ENCODE measurements around the gene ATP5F1B. TPM values are rescaled to one million over a fixed set of nuclear protein-coding genes. Genes with fewer than 3 reads are reported as not detected.

Gene ATP5F1B
- total and polyA plus RNA-seq, 7 donors, result 414 to 1,730 (median 487) TPM

GRCh38 chr12:56629459-56630179, 16.2 kb downstream of the ATP5F1B start:
- Histone ChIP-seq H3K27ac (peak overlapping the region; percentile 96 to 98 (median 97)), H3K4me1 (peaks cover 0 to 74% (median 72%) of the 10 kb centered on the region in 4 donors), H3K27me3 (no peaks in the 10 kb centered on the region), H3K4me3 (peak overlapping the region; percentile 88 to 100 (median 97)), H3K9me3 (no peaks in the 10 kb centered on the region), H3K36me3 (peaks cover 0 to 10% (median 4%) of the 10 kb centered on the region in 4 donors)
- 0% methylated on average over 46 of the region's 46 CpGs for WGBS, 2 donors
- intact Hi-C loops (cut with DNase I), result loop anchor here (5.0 kb wide), 1 partner anchor 57 kb away; no protein-coding TSS in a partner anchor
- no peak for TF ChIP-seq POLR2AphosphoS5 (IDR thresholded peaks at IDR 0.05)
- TF ChIP-seq POLR2A (IDR thresholded peaks at IDR 0.05), result no peak
- no peak for DNase-seq

- 1% methylated on average over 18 of the region's 18 CpGs for WGBS, 2 donors
- Histone ChIP-seq H3K4me1 (peaks cover 0 to 74% (median 71%) of the 10 kb centered on the region in 4 donors), H3K36me3 (peaks cover 0 to 10% (median 4%) of the 10 kb centered on the region in 4 donors), H3K27me3 (no peaks in the 10 kb centered on the region), H3K27ac (peak overlapping the region; percentile 96 to 98 (median 97)), H3K4me3 (peak overlapping the region; percentile 88 to 100 (median 97)), H3K9me3 (no peaks in the 10 kb centered on the region)
- intact Hi-C loops (cut with DNase I), result no loop called here
- TF ChIP-seq CTCF (IDR thresholded peaks at IDR 0.05) (no peak), POLR2AphosphoS5 (IDR thresholded peaks at IDR 0.05) (peak in 2 of 4 donors; percentile 49 to 62), EP300 (IDR thresholded peaks at IDR 0.05) (no peak), POLR2A (IDR thresholded peaks at IDR 0.05) (no peak)
- DNase-seq, result peak; percentile 81
Observed at GRCh38 chr12:56628671-56629458, 16.9 kb downstream of the ATP5F1B start.

- no peak overlapping the region for H3K27ac ChIP-seq
- no peak for TF ChIP-seq POLR2AphosphoS5 (IDR thresholded peaks at IDR 0.05)
- no peak for TF ChIP-seq POLR2A (IDR thresholded peaks at IDR 0.05)
- no peak for TF ChIP-seq EP300 (IDR thresholded peaks at IDR 0.05)
- no peak for TF ChIP-seq CTCF (IDR thresholded peaks at IDR 0.05)
- DNase-seq, result no peak
- H3K36me3 ChIP-seq, result peaks cover 0 to 24% (median 4%) of the 10 kb centered on the region in 4 donors
- intact Hi-C loops (cut with DNase I), result no loop called here
- no peaks in the 10 kb centered on the region for H3K9me3 ChIP-seq
- peaks cover 0 to 69% (median 67%) of the 10 kb centered on the region in 4 donors for H3K4me1 ChIP-seq
- no peaks in the 10 kb centered on the region for H3K27me3 ChIP-seq
- no peak overlapping the region for H3K4me3 ChIP-seq
Observed at GRCh38 chr12:56626701-56627100, 19.1 kb downstream of the ATP5F1B start.

GRCh38 chr12:56622535-56622934, 23.2 kb downstream of the ATP5F1B start:
- TF ChIP-seq CTCF (IDR thresholded peaks at IDR 0.05), result no peak
- no peak for TF ChIP-seq POLR2AphosphoS5 (IDR thresholded peaks at IDR 0.05)
- no peak for TF ChIP-seq EP300 (IDR thresholded peaks at IDR 0.05)
- TF ChIP-seq POLR2A (IDR thresholded peaks at IDR 0.05), result no peak
- Histone ChIP-seq H3K27me3 (no peaks in the 10 kb centered on the region), H3K9me3 (no peaks in the 10 kb centered on the region), H3K27ac (no peak overlapping the region), H3K36me3 (peaks cover 0 to 56% (median 8%) of the 10 kb centered on the region in 4 donors), H3K4me1 (peaks cover 0 to 59% (median 45%) of the 10 kb centered on the region in 4 donors), H3K4me3 (no peak overlapping the region)
- 27 to 70% methylated on average over 1 of the region's 1 CpG for WGBS, 2 donors
- no peak for DNase-seq
- intact Hi-C loops (cut with DNase I), result no loop called here

GRCh38 chr12:56616925-56617324, 28.9 kb downstream of the ATP5F1B start:
- no peak overlapping the region for H3K27ac ChIP-seq
- TF ChIP-seq CTCF (IDR thresholded peaks at IDR 0.05) (no peak), EP300 (IDR thresholded peaks at IDR 0.05) (no peak), POLR2A (IDR thresholded peaks at IDR 0.05) (no peak), POLR2AphosphoS5 (IDR thresholded peaks at IDR 0.05) (no peak)
- H3K36me3 ChIP-seq, result peaks cover 38 to 91% (median 58%) of the 10 kb centered on the region in 4 donors
- no peaks in the 10 kb centered on the region for H3K27me3 ChIP-seq
- H3K9me3 ChIP-seq, result no peaks in the 10 kb centered on the region
- intact Hi-C loops (cut with DNase I), result no loop called here
- H3K4me1 ChIP-seq, result peaks cover 0 to 21% (median 8%) of the 10 kb centered on the region in 4 donors
- peak; percentile 6 for DNase-seq
- H3K4me3 ChIP-seq, result no peak overlapping the region
